Fibroblast of lung (primary cell): ENCODE measurements around the gene IGSF21. TPM values are rescaled to one million over a fixed set of nuclear protein-coding genes. Genes with fewer than 3 reads are reported as not detected.

Experiments
- DNase-seq, 2 donors: peaks; one replicate each; pipeline versions ENCODE4 v3.0.0 to v3.0.0-alpha.2; 2010; ENCODE audit warnings: low read depth in 2 of 2
- H2AFZ ChIP-seq: 2 replicates; pipeline ENCODE4 v1.5.1; 2012; ENCODE audit warnings: low read length, control low read depth, inconsistent platforms
- H3K27ac ChIP-seq: 2 replicates; pipeline ENCODE4 v1.5.1; 2011; ENCODE audit warnings: low read length, control low read depth; ENCODE audit not compliant: insufficient read depth
- H3K27me3 ChIP-seq: 2 replicates; pipeline ENCODE4 v1.5.1; 2011; ENCODE audit warnings: mild to moderate bottlenecking, low read length; ENCODE audit not compliant: control insufficient read depth, insufficient read depth
- H3K36me3 ChIP-seq: 2 replicates; pipeline ENCODE4 v1.5.1; 2011; ENCODE audit warnings: low read length; ENCODE audit not compliant: control insufficient read depth, insufficient read depth
- H3K4me1 ChIP-seq: 2 replicates; pipeline ENCODE4 v1.5.1; 2011; ENCODE audit warnings: low read length; ENCODE audit not compliant: control insufficient read depth, insufficient read depth; ENCODE audit errors: extremely low read depth
- H3K4me2 ChIP-seq: 2 replicates; pipeline ENCODE4 v1.5.1; 2011; ENCODE audit warnings: low read length, control low read depth; ENCODE audit not compliant: insufficient read depth; ENCODE audit errors: extremely low read depth
- H3K4me3 ChIP-seq, 4 experiments: fragments of 200-600 bp in 1 of 4; sonication (generic) in 1 of 4; replicated peaks in 1 of 4; 2 replicates each; pipeline ENCODE4 v1.5.1; 2011 to 2016; ENCODE audit warnings: low read length in 4 of 4, low read depth in 3 of 4, mild to moderate bottlenecking in 3 of 4, control low read depth in 2 of 4, inconsistent platforms in 1 of 4, mixed read lengths in 1 of 4; ENCODE audit not compliant: insufficient read depth in 1 of 4; ENCODE audit errors: control extremely low read depth in 1 of 4
- H3K79me2 ChIP-seq: 2 replicates; pipeline ENCODE4 v1.5.1; 2012; ENCODE audit warnings: mild to moderate bottlenecking, low read length, inconsistent platforms; ENCODE audit not compliant: control insufficient read depth, insufficient read depth
- H3K9ac ChIP-seq: 2 replicates; pipeline ENCODE4 v1.5.1; 2011; ENCODE audit warnings: mild to moderate bottlenecking, low read length, control low read depth; ENCODE audit not compliant: insufficient read depth
- H3K9me3 ChIP-seq: 2 replicates; pipeline ENCODE4 v1.5.1; 2012; ENCODE audit warnings: low read depth, low read length; ENCODE audit not compliant: control insufficient read depth, insufficient read depth
- H4K20me1 ChIP-seq: 2 replicates; pipeline ENCODE4 v1.5.1; 2011; ENCODE audit warnings: low read length; ENCODE audit not compliant: control insufficient read depth, insufficient read depth; ENCODE audit errors: extremely low read depth
- CTCF ChIP-seq, 2 donors: IDR thresholded peaks in 1 of 2; conservative IDR thresholded peaks in 1 of 2; 1 replicate in 1 of 2; 2 replicates in 1 of 2; pipeline ENCODE4 v1.5.1; 2011 to 2012; ENCODE audit warnings: low read length in 2 of 2, control low read depth in 1 of 2, inconsistent platforms in 1 of 2, low read depth in 1 of 2, mild to moderate bottlenecking in 1 of 2
- EZH2 ChIP-seq: IDR thresholded peaks from 2 replicates; pipeline ENCODE4 v1.5.1; 2012; ENCODE audit warnings: low read length, control low read depth, mild to moderate bottlenecking; ENCODE audit errors: missing control alignments
- polyA plus RNA-seq, 2 donors: library from polyadenylated mRNA; depleted of rRNA in 1 of 2; stranded (reverse) in 1 of 2; unstranded in 1 of 2; fragments of >200 nt; gene quantifications; 2 replicates each; pipeline ENCODE4 v1.2.1, GENCODE V29; 2011 to 2012; ENCODE audit warnings: missing spikeins in 1 of 2
- total RNA-seq: library from RNA; depleted of rRNA; stranded (reverse); fragments of >200 nt; gene quantifications from 2 replicates; pipeline ENCODE4 v1.2.1, GENCODE V29; 2014

IGSF21 gene
- total and polyA plus RNA-seq, 2 donors (not counting 1 experiment from before 2014, with no cell fraction given): not detected

- no peaks in the 10 kb centered on the region for H3K4me1 ChIP-seq
- H3K9me3 ChIP-seq: no peaks in the 10 kb centered on the region
- TF ChIP-seq EZH2 (no peak), CTCF (conservative IDR thresholded peaks at IDR 0.05 in 1 of 2, IDR thresholded peaks at IDR 0.05 in 1 of 2; ENCODE audit: low read depth in 1 of 2, low read length in 2 of 2) (no peak)
- H3K27me3 ChIP-seq: peaks cover 34% of the 10 kb centered on the region
- H3K36me3 ChIP-seq: no peaks in the 10 kb centered on the region
- H3K4me3 ChIP-seq: no peak overlapping the region
- H3K4me2 ChIP-seq: no peak overlapping the region
- no peak for DNase-seq
- no peak overlapping the region for H3K9ac ChIP-seq
- H4K20me1 ChIP-seq: no peaks in the 10 kb centered on the region
- no peak overlapping the region for H3K27ac ChIP-seq
- no peaks in the 10 kb centered on the region for H3K79me2 ChIP-seq
- H2AFZ ChIP-seq: no peak overlapping the region
Measured at GRCh38 chr1:18111605-18112297, 4.2 kb downstream of the IGSF21 start.

GRCh38 chr1:18112611-18113010, 5.0 kb downstream of the IGSF21 start:
- TF ChIP-seq CTCF (conservative IDR thresholded peaks at IDR 0.05 in 1 of 2, IDR thresholded peaks at IDR 0.05 in 1 of 2; ENCODE audit: low read depth in 1 of 2, low read length in 2 of 2) (no peak), EZH2 (no peak)
- Histone ChIP-seq H3K79me2 (no peaks in the 10 kb centered on the region), H3K9ac (no peak overlapping the region), H3K36me3 (no peaks in the 10 kb centered on the region), H3K4me1 (no peaks in the 10 kb centered on the region), H3K4me2 (no peak overlapping the region), H3K4me3 (no peak overlapping the region), H3K9me3 (no peaks in the 10 kb centered on the region), H3K27me3 (peaks cover 29% of the 10 kb centered on the region), H4K20me1 (no peaks in the 10 kb centered on the region), H3K27ac (no peak overlapping the region), H2AFZ (no peak overlapping the region)
- DNase-seq: no peak

- Histone ChIP-seq H3K27ac (no peak overlapping the region), H3K4me3 (no peak overlapping the region), H4K20me1 (no peaks in the 10 kb centered on the region), H3K27me3 (peaks cover 12% of the 10 kb centered on the region), H3K9me3 (no peaks in the 10 kb centered on the region), H3K9ac (no peak overlapping the region), H3K36me3 (no peaks in the 10 kb centered on the region), H3K79me2 (no peaks in the 10 kb centered on the region), H2AFZ (no peak overlapping the region), H3K4me2 (no peak overlapping the region), H3K4me1 (no peaks in the 10 kb centered on the region)
- TF ChIP-seq CTCF (conservative IDR thresholded peaks at IDR 0.05 in 1 of 2, IDR thresholded peaks at IDR 0.05 in 1 of 2; ENCODE audit: low read depth in 1 of 2, low read length in 2 of 2) (no peak), EZH2 (no peak)
- DNase-seq: no peak
Measured at GRCh38 chr1:18114726-18115410, 7.3 kb downstream of the IGSF21 start.
